NCI-H2029 treated with DMSO at 0.1 percent for 48 hours (cell line): ENCODE results near the gene GALNT7.
A peak's percentile ranks its signal among the peaks of the same experiment; 100 is the strongest.
"Not testable (repeated sequence)": the region's sequence is repeated elsewhere in the genome, so short reads cannot be mapped to it uniquely, and the experiment has no call there.

Experiments used
- DNase-seq: peaks from one replicate; lab custom pipeline; 2025; lab: John Stamatoyannopoulos, UW

Gene GALNT7

GRCh38 chr4:173168396-173169177 is at the start of gene GALNT7:
Gene GALNT7, plus strand, starts transcription at chr4:173168811. Its CDS starts 25 bp downstream, at chr4:173168836.
- peak; percentile 72 for DNase-seq

DNA sequence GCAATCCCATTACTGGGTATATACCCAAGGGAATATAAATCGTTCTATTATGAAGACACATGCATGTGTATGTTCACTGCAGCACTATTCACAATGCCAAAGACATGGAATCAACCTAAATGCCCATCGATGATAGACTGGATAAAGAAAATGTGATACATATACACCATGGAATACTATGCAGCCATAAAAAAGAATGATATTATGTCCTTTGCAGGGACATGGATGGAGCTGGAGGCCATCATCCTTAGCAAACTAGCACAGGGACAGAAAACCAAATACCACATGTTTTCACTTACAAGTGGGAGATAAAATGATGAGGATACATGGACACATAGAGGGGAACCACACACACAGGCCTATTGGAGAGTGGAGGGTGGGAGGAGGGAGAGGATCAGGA is 49.8 kb upstream of the GALNT7 start:
- DNase-seq = not testable (repeated sequence)

DNA sequence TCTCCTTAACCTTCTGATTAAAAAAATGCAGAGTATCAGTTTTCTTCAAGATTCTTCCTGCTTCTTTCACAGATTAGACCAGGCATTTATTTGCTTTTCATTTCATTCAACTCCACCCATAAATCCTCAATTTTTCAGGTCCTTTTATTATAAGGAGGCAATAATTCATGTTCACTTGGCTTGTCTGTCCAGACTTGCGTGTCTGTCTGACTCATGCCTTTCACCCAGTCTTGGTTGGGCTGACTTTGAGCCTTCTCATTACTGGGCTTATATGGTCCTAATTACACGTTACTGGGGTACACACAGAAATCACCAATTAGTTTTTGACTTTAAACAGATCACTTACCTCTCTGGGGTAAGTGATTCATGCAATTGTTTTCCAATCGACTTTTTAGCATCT is 48.8 kb upstream of the GALNT7 start:
- no peak for DNase-seq

DNA sequence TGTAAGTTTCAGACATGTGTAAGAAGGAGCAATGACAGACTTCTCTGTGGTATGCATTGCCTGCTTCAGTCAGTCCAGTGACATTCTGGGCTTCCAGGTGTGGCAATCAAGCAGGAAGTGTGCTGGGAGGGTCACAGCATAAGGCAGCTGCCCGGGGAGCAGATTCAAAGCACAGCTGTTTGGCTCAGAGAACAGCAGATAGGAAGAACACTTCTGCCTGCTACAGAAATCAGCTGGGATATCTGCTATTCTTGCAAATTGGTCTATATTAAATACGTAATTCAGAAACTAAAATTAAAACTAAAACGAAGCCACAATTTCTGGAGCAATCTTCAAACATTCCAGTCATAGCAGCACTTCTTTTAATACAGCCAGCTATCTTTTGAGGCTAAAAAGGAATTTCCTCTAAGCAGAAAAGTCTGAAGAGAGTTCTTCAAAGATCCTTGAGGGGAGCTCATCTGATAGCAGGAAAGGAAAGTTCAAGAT is 47.5 kb upstream of the GALNT7 start:
- DNase-seq = no peak

DNA sequence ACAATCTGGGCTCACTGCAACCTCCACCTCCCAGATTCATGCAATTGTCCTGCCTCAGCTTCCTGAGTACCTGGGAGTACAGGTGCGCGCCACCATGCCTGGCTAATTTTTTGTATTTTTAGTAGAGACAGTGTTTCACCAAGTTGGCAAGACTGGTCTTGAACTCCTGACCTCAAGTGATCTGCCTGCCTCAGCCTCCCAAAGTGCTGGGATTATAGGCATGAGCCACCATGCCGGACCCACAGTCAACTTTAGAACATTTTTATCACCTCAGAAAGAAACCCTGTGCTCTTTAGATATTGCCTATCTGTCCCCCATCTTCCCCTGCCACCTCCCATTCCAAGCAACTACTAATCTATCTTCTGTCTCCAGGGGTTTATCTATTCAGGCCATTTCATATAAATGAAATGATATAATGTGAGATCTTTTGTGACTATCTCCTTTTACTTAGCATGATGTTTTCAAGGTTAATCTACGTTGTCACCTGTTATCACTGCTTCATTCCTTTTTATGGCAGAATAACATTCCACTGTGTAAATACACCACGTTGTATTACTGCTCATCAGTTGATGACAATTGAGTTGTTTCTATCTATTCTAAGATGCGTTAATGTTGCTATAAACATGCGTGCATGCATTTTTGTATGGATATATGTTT is 44.3 kb upstream of the GALNT7 start:
- DNase-seq = no peak

DNA sequence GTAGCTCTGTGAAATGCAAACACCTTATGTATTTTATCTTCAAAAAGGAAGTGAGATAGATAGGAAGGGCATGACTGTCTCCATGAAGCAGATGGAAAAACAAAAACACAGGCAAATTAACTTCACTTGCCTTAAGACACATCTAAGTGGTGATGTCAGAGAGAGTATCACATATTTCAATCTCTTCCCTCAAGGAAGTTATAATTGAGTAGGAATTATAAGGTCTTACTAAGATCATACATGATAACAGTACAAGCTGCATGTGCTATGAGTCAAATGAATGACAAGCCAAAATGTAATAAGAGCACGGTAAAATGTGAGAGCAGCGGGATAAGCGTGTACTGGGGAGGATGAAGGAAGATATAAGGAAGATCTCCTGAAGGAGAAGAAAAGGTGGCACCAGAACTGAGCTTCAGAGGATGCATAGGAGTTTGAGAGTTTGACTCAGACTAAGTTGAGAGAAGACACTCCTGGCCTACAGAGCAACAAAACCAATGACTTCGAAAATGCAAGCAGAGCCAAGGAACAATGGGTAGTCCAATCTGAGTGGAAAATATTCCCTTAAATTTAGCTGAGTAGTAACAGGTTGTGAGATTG is 43.3 kb upstream of the GALNT7 start:
- no peak for DNase-seq

- DNase-seq = no peak
These were observed 40.3 kb upstream of the GALNT7 start for GRCh38 chr4:173128199-173128890.

DNA sequence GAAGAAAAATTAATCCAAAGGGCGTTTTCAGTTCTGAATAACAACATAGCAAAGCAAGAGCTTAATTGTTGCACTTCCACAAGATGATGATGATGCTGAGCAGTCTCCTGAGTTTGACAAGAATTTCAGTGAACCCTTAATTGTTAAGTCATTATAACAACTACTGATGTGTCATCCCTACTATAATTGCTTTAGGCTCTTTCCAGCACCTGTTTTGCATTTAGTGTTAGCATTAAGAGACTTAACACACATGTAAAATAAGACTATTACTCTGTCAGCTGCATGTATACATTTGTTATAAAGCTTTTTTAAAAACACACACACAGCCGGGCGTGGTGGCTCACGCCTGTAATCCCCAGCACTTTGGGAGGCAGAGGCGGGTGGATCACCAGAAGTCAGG is 37.9 kb upstream of the GALNT7 start:
- DNase-seq = no peak

DNA sequence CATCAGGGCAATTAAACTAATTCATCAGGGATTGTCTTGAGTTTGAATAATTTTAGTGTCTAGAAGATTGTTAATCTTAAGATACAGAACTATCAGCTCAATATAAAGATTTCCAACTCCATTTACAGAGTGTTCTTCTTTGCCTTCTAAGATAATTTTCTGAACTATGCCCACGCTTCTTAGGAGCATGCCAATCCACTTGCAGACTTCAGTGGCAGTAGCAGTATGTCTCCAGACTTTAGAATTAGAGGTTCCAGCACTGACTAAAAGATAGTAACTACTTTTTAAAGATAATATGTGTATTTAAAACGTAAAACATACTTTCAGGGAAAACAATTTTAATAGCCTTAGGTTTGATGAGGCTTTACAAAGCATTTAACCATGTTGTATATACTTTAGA is 34.2 kb upstream of the GALNT7 start:
- DNase-seq = no peak

GRCh38 chr4:173135241-173135847 is 33.3 kb upstream of the GALNT7 start:
- DNase-seq = no peak

DNA sequence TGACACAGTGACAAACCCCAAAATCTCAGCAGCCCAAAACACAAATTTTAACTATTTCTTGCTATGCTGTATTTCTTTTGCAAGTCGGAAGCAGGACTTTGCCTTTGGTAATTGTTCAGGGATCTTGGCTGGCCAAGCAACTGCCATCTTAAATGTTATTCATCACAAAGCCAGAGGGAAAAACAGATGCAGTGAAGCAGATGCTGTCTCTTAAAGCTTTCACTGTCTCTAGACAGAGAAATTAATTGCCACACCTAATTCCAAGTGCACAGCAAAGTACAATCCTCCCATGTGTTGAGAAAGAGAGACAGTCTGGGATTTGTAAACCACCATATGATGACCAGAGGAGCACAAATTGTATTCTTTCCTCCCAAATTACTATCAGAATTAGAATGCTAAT is 30.0 kb upstream of the GALNT7 start:
- no peak for DNase-seq

DNA sequence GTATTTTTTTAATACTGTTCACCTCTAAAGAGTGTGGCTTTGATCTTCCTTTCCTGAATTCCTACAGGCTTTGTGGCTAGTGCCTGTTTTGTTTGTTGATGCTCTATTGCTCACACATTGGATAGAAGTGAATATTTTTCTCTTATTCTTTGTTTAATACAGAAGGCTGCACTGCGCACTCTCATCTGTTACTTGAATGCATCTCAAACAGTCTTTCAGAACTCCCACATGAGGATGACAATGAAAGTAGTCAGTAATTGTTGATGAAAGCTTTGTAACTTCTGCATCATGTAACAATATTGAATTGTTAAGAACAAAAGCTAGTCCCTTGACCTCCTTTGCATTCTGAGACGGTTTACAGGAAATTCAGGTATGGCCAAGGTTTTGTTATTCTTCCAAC is 29.1 kb upstream of the GALNT7 start:
- DNase-seq = no peak

DNA sequence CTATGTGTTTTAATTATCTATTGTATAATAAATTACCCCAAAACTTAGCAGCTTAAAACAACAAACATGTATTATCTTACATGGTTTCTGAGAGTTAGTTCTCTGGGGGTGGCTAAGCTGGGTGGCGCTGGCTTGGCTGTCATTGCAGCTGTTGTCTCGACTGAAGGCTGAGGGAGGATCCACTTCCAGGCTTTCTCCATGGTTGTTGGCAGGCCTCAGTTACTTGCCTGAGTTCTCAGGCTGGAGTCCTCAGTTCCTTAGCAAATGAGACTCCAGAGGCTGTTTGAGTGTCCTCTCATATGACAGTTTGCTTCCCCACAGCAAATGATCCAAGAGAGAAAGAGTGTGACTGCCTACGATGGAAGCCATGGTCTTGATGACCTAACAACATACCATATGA is 23.5 kb upstream of the GALNT7 start:
- no peak for DNase-seq

GRCh38 chr4:173146456-173146855 is 22.2 kb upstream of the GALNT7 start:
- no peak for DNase-seq

GRCh38 chr4:173151496-173151895 is 17.1 kb upstream of the GALNT7 start:
- DNase-seq = no peak

GRCh38 chr4:173152104-173152503 is 16.5 kb upstream of the GALNT7 start:
- DNase-seq = no peak

- DNase-seq = no peak
These were observed 15.2 kb upstream of the GALNT7 start for GRCh38 chr4:173153445-173153844.

- no peak for DNase-seq
These were observed 8.8 kb upstream of the GALNT7 start for GRCh38 chr4:173159791-173160190.

GRCh38 chr4:173160871-173161270 is 7.7 kb upstream of the GALNT7 start:
- DNase-seq = no peak

- DNase-seq = no peak
These were observed 7.3 kb upstream of the GALNT7 start for GRCh38 chr4:173161311-173161710.

DNA sequence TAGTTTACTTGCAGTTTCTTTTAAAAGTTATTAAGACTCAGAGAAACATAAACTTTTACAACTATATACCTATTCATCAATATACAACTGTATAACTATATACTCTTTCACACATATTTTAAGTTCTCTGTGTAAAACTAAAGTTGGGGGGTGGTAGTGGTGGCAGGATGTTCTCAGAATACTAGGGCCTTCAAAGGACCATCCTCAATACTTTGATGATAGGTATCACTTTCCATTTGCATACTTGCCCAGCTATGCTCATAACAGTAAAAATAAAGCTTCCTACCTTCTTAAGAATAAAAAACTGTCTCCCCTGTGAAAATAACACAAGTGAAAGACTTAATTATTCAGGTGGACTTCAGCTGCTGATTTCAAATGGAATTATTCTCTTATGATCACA is 2.9 kb upstream of the GALNT7 start:
- no peak for DNase-seq

- no peak for DNase-seq
These were observed 2.1 kb upstream of the GALNT7 start for GRCh38 chr4:173166491-173166890.
